Endometrial microvascular endothelial cells (primary cell): Measurements from ENCODE around the gene OTOA. TPM values are rescaled to one million over a fixed set of nuclear protein-coding genes. Genes with fewer than 3 reads are reported as not detected.
"Not testable (repeated sequence)": the region's sequence is repeated elsewhere in the genome, so short reads cannot be mapped to it uniquely, and the experiment has no call there.

Experiments used
- in situ Hi-C: cut with HindIII; loops from 2 replicates; pipeline ENCODE4 v1.10.0; 2017; ENCODE audit warnings: low sequenced_read_pairs, low pct_unique_long_range_greater_than_20kb; ENCODE audit errors: inconsistent ontology term
- total RNA-seq: library from RNA; depleted of rRNA; stranded (reverse); fragments of >200 nt; gene quantifications from one replicate; pipeline ENCODE4 v1.2.3, GENCODE V29; 2015; ENCODE audit errors: inconsistent ontology term

The OTOA gene
- not detected for total RNA-seq

DNA sequence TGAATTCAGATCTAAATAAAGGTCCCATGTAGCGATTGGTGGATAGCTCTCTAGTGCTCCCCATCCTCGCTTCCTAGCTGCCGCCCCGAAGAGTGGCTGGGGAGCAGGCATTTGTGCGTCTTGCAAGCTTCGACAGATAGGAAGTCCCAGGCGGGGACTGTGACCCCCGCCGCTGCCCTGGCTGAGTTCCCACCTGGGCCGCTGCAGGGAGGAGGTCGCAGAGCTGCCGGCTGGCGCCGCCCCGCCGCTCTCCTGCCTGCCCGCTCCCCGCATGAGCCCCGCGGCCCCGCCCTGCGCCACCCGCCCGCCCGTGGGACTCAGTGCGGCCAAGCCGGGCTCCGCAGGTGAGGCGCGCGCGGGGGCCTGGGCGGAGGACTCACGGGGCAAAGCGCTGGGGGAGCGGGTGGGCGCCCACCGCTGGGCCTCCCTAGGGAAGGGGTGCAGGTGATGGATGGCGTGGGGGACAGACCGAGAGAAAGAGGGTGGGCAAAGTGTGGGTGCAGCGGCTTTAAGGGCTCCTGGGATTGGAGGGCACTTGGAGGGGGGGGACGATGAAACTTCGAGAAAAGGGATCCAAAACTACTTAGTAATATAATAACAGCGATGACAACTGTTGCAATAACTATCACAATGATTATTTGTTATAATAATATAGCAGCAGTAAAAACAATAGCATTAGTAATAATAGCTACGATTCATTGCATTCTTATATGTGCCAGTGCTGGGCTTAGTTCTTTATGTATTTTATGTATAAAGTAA, at the start of gene OTOA:
OTOA (plus strand) TSS at position 80 of the 759 bp plus-strand sequence. CDS start 14,547 bp downstream, outside the sequence.
- in situ Hi-C loops: no loop called here

DNA sequence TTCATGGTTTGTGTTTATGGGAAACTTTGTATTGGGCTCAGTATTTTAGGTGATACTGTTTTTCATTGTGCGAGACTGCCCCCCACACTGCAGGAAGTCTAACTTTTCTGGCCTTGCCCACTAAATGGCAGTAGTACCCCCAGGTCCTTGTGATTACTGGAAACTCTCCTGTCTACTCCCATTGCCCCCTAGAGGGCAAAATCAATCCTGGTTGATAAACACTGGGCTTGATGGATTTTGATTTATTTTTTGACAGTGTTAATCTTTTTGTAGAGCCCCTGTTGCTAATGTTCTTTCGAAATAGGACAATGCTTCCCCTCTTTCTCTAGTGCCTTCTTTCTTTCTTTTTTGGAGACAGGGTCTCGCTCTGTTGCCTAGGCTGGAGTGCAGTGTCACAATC, 48.9 kb upstream of the OTOA start:
- in situ Hi-C loops: no loop called here

DNA sequence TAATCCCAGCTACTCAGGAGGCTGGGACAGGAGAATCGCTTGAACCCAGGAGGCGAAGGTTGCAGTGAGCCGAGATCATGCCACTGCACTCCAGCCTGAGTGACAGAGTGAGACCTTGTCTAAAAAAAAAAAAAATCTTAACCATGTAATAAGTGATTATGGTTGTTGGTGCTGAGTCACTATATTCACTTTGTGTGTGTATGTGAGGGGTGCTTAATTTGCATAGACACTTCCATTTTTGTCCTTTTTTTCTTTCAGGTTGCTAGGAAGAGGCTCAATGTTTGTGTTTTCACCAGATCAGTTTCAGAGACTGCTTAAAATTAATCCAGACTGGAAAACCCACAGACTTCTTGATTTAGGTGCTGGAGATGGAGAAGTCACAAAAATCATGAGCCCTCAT, 46.2 kb upstream of the OTOA start:
- in situ Hi-C loops: no loop called here

DNA sequence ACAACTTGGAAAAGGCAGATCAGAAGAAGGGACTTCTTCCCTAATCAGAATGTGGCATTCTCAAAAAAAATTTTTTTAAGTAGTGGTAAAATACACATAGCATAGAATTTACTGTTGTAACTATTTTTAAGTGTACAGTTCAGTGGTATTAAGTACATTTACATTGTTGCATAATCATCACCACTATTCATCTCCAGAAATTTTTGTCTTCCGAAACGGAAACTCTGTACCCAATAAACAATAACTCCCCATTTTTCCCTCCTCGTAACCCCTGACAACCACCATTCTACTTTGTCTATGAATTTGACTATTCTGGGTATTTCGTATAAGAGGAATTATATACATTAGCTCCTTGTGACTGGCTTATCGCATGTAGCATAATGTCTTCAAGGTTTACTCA, 45.5 kb upstream of the OTOA start:
- in situ Hi-C loops: no loop called here

DNA sequence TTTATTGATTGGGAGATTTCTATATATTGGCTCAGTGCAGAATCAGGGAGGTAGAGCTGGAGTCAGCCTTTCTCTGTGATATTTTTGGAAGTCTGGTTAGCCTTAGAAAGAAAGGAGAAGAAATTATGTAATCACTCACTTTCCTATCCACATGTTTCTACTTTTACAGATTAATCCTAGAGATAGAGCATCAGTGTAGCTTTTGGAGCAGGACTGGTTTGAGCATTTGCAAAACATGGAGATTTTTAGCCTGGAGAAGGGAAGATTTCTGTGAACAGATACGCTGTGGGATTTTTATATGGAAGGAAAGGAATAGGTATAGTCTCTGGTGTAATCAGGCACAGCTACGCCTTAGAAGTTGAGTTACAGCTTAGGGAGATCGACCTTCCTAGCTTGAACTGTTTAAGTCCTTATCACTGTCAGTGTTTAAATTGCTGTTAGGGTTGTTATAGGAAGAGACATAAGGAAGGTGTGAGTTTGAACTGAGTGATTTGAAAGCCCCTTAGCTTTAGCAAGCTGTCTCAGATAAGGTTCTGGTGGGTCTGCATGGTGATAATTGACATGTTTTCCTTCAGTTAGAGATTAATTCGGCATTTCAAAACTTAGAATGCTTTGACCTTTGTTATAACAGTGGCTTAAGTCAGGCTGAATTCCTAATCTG, 43.9 kb upstream of the OTOA start:
- in situ Hi-C loops: no loop called here

DNA sequence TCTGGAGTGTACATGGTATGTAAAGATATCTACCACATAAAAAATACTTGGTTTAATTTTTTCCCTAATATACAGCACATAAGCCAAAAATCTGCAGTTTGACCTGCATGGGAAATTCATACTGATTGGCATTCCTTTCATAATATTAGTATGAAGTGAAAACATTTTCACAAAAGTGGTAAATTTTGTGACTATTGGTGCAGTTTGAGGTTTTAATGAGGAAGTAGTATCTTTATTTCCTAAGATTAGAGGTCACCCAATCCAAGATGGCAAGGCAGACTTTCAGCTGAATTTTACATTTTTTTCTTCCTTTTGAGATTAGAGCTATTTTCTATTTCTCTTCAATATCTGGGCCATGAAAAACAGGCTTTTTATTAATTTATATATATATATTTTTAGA, 43.2 kb upstream of the OTOA start:
- in situ Hi-C loops: no loop called here

DNA sequence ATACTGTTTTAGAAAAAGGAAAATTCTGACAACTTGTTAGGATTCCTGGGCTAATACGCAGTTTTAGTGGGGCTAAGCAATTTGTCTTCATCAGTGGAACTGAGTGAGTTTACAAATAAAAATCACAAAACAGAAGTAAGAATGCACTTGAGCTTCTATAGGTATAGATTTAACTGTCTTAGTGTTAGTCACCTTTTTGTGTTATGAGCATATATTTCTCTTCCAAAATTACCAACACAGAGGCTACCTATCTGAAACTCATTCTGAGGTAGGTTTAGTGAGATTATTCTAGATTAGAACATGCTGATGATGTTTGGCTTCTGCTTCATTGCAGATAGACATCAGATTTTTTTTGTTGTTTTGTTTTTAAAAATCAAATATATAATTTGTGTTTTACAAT, 41.2 kb upstream of the OTOA start:
- in situ Hi-C loops: no loop called here

DNA sequence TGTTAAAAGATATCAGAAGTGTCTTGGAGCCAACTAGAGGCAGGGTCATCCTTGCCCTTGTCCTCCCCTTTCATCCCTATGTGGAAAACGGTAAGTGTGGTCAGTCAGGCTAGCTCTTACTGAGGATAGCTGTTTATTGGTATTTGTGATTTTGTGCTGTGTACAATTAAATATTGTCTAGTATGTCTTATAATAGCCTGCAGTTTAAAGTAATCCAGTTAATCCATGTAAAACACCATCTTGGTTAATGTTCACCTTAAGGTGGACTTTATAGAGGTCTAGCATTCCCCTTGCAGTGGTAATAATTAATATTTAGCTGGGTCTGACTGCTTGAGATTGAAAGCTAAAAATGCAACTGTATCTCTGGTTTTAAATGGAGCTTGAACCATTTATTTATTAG, 38.7 kb upstream of the OTOA start:
- in situ Hi-C loops: no loop called here

DNA sequence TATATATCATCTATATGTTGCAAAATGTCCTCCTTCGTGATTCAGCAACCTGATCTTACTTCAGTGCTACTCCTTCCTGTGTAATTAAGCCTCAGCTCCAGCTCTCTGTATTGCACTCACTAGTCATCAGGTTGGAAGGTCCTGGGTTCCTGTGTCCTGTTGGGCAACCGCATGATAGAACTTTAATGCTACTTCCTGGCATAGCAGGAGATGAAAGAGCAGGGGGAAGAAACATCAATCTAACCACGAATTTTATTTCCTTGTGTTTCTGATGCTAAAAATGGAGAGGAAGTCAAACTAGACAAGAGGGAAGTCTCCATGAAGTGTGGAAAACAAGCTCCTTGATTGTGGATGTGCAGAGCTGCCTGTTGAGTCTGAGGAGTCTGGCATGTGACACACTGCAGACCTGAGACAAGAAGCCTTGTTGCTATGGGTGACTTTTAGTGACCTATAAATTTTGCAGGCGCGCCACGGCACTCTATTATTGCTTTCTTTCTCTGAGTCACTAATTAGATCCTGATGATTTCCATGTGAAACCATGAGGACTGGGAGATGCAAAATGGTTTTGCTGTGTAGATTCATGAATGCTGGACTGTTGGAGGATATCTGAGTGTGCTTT, 37.0 kb upstream of the OTOA start:
- in situ Hi-C loops: no loop called here

DNA sequence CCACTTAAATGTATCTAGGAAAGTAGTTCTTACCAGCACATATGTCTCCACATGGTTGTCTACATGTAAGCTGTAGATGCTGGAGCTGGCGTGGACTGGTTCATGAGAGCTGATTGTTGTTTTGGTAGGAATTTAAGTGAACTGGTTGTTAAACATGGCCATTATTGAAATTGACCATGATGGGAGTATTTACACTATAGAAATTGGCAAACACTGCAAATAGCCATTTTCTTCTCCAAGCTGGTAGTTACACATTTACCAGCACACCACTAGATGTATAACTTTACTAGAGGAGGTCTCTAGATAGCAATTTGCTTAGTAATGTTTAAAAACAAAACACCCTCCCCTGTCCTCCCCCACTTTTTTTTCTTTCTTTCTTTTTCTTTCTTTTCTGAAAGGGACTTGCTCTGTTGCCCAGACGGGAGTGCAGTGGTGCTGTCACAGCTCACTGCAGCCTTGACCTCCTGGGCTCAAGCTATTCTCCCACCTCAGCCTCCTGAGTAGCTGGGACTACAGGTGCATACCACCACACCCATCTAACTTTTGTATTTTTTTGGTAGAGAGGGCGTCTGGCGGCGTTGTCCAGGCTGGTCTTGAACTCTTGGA, 35.5 kb upstream of the OTOA start:
- in situ Hi-C loops: no loop called here

DNA sequence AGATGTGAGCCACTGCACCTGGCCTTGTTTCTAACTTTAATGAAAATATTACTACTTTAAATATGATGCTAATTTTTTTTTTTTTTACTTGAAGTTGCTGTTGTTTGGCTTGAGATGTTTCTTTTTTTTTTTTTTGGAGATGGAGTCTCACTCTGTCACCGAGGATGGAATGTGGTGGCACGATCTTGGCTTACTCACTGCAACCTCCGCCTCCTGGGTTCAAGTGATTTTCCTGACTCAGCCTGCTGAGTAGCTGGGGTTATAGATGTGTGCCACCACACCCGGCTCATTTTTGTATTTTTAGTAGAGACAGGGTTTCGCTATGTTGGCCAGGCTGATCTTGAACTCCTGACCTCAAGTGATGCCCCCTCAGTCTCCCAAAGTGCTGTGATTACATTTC, 35.0 kb upstream of the OTOA start:
- in situ Hi-C loops: no loop called here

DNA sequence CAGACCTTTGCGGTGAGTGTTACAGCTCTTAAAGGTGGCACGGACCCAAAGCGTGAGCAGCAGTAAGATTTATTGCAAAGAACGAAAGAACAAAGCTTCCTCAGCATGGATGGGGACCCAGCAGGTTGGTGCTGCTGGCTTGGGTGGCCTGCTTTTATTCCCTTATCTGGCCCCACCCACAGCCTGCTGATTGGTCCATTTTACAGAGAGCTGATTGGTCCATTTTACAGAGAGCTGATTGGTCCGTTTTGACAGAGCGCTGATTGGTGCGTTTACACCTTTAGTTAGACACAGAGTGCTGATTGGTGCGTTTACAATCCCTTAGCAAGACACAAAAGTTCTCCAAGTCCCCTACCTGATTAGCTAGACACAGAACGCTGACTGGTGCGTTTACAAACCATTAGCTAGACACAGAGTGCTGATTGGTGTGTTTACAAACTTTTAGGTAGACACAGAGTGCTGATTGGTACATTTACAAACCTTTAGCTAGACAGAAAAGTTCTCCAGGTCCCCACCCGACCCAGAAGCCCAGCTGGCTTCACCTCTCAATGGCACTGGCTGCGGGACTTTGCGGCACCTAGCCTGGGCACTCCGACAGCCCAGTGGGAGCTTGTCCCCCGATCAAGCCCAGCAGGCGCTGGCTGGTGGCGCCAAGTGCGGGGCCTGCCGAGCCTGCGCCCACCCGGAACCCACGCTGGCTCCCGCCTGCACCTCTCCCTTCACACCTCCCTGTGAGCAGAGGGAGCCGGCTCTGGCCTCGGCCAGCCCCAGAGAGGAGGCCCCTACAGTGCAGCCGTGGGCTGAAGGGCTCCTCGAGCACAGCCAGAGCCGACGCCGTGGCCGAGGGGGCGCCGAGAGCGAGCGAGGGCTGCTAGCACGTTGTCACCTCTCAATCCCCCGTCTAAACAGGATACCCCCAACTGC, 33.9 kb upstream of the OTOA start:
- in situ Hi-C loops: not testable (repeated sequence)

DNA sequence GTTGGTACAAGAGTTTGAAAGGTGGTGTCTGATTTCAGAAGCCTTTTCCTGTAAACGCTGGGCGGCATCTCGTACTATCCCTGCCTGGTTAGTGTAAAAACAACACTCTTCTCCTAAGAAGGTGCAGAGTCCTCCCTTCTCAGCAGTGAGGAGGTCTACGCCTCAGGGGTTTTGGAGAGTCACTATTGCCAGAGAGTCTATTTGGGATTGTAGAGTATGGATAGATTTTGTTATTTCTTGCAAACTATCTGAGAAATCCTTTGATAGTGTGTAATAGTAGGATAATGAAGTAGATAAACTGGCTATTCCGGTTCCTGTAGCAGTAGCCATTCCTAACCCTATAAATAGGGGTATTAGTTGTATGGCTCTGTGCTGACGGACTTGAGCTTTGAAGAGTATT, 32.9 kb upstream of the OTOA start:
- in situ Hi-C loops: not testable (repeated sequence)

DNA sequence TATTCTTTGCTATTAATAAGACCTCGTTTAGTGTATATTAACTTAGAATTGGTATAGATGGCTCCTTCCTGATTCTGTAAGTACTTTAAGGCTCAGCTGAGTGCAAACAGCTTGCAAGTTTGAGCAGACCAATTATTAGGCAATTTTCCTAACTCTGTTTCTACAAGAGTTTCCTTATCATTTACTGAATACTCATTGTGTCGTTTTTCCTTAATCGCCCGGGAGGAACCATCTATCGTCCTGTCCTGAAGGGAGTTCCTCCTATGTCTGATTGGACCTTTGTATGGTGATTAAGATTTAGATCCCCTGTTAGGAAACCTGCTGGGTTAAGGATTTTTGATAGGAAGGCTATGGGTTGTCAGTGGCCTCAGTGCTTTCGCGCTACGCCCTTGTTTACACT, 32.4 kb upstream of the OTOA start:
- in situ Hi-C loops: not testable (repeated sequence)

DNA sequence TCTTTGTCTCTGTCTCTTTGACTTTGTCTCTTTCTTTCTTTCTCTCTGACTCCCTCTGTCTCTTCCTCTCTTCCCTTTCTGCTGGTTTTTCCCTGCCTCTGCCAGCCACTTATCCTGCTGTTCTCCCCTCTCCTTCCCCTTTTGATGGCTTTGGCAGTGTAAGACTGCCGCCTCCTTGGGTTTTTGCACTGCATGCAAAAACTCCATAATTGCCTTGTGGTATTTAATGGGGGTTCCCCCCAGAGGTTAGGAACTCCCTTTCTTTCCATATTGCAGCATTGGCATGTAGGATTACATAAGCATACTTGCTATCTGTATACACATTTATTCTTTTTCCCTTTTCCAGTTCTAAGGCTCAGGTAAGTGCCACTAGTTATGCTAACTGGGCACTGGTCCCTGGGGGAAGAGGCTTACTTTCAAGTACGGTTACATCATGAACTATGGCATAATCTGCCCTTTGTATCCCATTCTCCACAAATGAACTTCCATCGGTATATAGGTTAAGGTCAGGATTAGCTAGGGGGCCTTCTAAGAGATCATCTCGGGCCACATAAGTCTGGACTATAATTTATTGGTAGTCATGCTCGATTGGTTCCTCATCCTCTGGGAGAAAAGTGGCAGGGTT, 31.7 kb upstream of the OTOA start:
- in situ Hi-C loops: not testable (repeated sequence)

DNA sequence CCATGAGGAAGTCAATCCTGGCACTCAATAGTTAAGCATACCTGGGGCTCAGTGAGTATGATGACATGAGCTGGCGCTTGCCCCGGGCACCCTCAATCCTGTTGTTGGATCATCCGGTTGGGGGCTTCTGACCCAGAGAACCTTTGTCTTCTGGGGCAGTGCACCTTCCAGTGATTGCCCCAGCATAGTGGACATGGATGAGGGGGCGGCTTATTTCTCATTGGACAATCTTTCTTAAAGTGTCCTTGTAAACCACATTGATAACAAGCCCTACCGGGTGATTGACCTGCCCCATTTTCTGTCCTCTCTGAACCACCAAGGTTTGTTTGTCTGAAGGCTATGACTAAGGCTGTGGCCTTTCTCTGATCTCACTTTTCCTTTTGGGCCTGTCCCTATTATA, 29.6 kb upstream of the OTOA start:
- in situ Hi-C loops: no loop called here

DNA sequence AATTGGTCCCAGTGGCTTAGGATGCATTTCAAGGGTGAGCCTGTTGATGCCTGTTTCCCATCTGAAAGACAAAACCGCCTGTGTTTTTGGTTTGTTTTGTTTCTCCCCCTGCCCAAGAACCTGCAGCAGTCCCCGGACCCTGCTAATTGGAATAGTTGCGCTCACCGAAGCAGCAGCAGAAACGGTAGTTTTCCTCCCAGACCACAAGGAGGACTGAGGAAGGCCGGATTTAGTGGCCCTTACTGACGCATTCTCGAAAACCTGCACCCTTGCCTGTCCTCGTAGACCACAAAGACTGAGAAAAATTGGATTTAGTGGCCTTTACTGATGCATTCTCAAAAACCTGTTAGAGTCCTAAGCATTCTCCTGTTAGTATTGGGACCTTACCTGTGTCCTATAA, 28.1 kb upstream of the OTOA start:
- in situ Hi-C loops: not testable (repeated sequence)
